ENCODE results near the gene HELZ2. TPM values are rescaled to one million over a fixed set of nuclear protein-coding genes. Genes with fewer than 3 reads are reported as not detected.

HELZ2 gene
- total RNA-seq, 1 experiment from 2014 or later: 135 TPM

- H3K27me3 Mint-ChIP-seq (ENCODE audit: unreplicated experiment): peaks cover 45% of the 10 kb centered on the region
- CTCF ChIA-PET: interaction anchor here (0.7 to 2.0 kb wide), 2 partner anchors 9 to 39 kb away, joined by 3 to 22 read pairs; partner anchors contain the start of gene PTK6
- H3K4me1 Mint-ChIP-seq (ENCODE audit: low read depth, unreplicated experiment): no peaks in the 10 kb centered on the region
Observed at GRCh38 chr20:63577317-63577894, 3.4 kb upstream of the HELZ2 start.

GRCh38 chr20:63576311-63576710, 2.3 kb upstream of the HELZ2 start:
- Mint-ChIP-seq H3K4me1 (ENCODE audit: low read depth, unreplicated experiment) (no peaks in the 10 kb centered on the region), H3K27ac (ENCODE audit: unreplicated experiment) (peak overlapping the region; percentile 48), H3K9me3 (ENCODE audit: low read depth, unreplicated experiment) (no peaks in the 10 kb centered on the region), H3K4me3 (ENCODE audit: low read depth, unreplicated experiment) (no peak overlapping the region), H3K27me3 (ENCODE audit: unreplicated experiment) (peaks cover 45% of the 10 kb centered on the region), H3K36me3 (ENCODE audit: insufficient read depth, unreplicated experiment) (peaks cover 26% of the 10 kb centered on the region)
- no peak for DNase-seq
- intact Hi-C loops (cut with micrococcal nuclease; ENCODE audit: unreplicated experiment): loop anchor here (5.0 kb wide), 1 partner anchor 39 kb away; the partner anchor contains the start of gene PTK6
- BruUV-seq (replicated peaks): no TSS peak
- CTCF ChIA-PET: no interaction called here
- TF ChIP-seq CTCF (IDR thresholded peaks at IDR 0.05; ENCODE audit: unreplicated experiment): no peak

More at GRCh38 chr20:63577317-63577894, 3.4 kb upstream of the HELZ2 start:
- BruUV-seq (replicated peaks): no TSS peak
- DNase-seq: no peak
- no peak for TF ChIP-seq CTCF (IDR thresholded peaks at IDR 0.05; ENCODE audit: unreplicated experiment)
- Mint-ChIP-seq H3K36me3 (ENCODE audit: insufficient read depth, unreplicated experiment) (peaks cover 26% of the 10 kb centered on the region), H3K4me3 (ENCODE audit: low read depth, unreplicated experiment) (no peak overlapping the region), H3K9me3 (ENCODE audit: low read depth, unreplicated experiment) (no peaks in the 10 kb centered on the region), H3K27ac (ENCODE audit: unreplicated experiment) (no peak overlapping the region)
- intact Hi-C loops (cut with micrococcal nuclease; ENCODE audit: unreplicated experiment): loop anchor here (5.0 kb wide), 1 partner anchor 40 kb away; the partner anchor contains the start of gene PTK6

- no TSS peak for BruUV-seq (replicated peaks)
- peak overlapping the region; percentile 88 for H3K4me3 Mint-ChIP-seq (ENCODE audit: low read depth, unreplicated experiment)
- H3K4me1 Mint-ChIP-seq (ENCODE audit: low read depth, unreplicated experiment): no peaks in the 10 kb centered on the region
- H3K27me3 Mint-ChIP-seq (ENCODE audit: unreplicated experiment): peaks cover 45% of the 10 kb centered on the region
- H3K9me3 Mint-ChIP-seq (ENCODE audit: low read depth, unreplicated experiment): no peaks in the 10 kb centered on the region
- H3K27ac Mint-ChIP-seq (ENCODE audit: unreplicated experiment): peak overlapping the region; percentile 88
- DNase-seq: no peak
- intact Hi-C loops (cut with micrococcal nuclease; ENCODE audit: unreplicated experiment): loop anchor here (5.0 kb wide), 1 partner anchor 38 kb away; the partner anchor contains the start of gene PTK6
- TF ChIP-seq CTCF (IDR thresholded peaks at IDR 0.05; ENCODE audit: unreplicated experiment): no peak
- CTCF ChIA-PET: interaction anchor here (1.1 to 4.2 kb wide), 2 partner anchors 37 to 52 kb away, joined by 3 to 32 read pairs; partner anchors contain the start of genes GMEB2 and PTK6
- peaks cover 29% of the 10 kb centered on the region for H3K36me3 Mint-ChIP-seq (ENCODE audit: insufficient read depth, unreplicated experiment)
Observed at GRCh38 chr20:63574829-63575743, 1.0 kb upstream of the HELZ2 start.

- Mint-ChIP-seq H3K4me1 (ENCODE audit: low read depth, unreplicated experiment) (no peaks in the 10 kb centered on the region), H3K4me3 (ENCODE audit: low read depth, unreplicated experiment) (peak overlapping the region; percentile 88), H3K27me3 (ENCODE audit: unreplicated experiment) (peaks cover 31% of the 10 kb centered on the region), H3K9me3 (ENCODE audit: low read depth, unreplicated experiment) (no peaks in the 10 kb centered on the region), H3K36me3 (ENCODE audit: insufficient read depth, unreplicated experiment) (peaks cover 41% of the 10 kb centered on the region), H3K27ac (ENCODE audit: unreplicated experiment) (peak overlapping the region; percentile 88)
- no peak for DNase-seq
- no peak for TF ChIP-seq CTCF (IDR thresholded peaks at IDR 0.05; ENCODE audit: unreplicated experiment)
- intact Hi-C loops (cut with micrococcal nuclease; ENCODE audit: unreplicated experiment): no loop called here
- BruUV-seq (replicated peaks): no TSS peak
- CTCF ChIA-PET: interaction anchor here (0.6 to 4.2 kb wide), 10 partner anchors 9 to 385 kb away, joined by 3 to 32 read pairs (median 4); partner anchors contain the start of genes GMEB2 and PTK6
Observed at GRCh38 chr20:63573647-63574131, 350 bp downstream of the HELZ2 start.

All from Calu3 (cell line).